ENCODE data around the gene MYL7. TPM values are rescaled to one million over a fixed set of nuclear protein-coding genes. Genes with fewer than 3 reads are reported as not detected.

The MYL7 gene
- total RNA-seq, 4 donors from 2014 or later: not detected

- no peak for TF ChIP-seq POLR2A (IDR thresholded peaks at IDR 0.05)
- TF ChIP-seq CTCF (IDR thresholded peaks at IDR 0.05): no peak
- peak; percentile 76 to 78 for DNase-seq
- Histone ChIP-seq H3K27me3 (no peaks in the 10 kb centered on the region), H3K4me1 (peaks cover 8 to 31% of the 10 kb centered on the region in 2 donors), H3K9me3 (no peaks in the 10 kb centered on the region), H3K36me3 (no peaks in the 10 kb centered on the region), H3K4me3 (replicated peaks in 1 of 3) (no peak overlapping the region), H3K27ac (peak overlapping the region in 2 of 3 donors; percentile 5 to 31)
- intact Hi-C loops (cut with DNase I): no loop called here
- WGBS, 2 donors: 67 to 70% methylated on average over 4 to 5 of the region's 5 CpGs
These were observed 18.9 kb upstream of the MYL7 start for GRCh38 chr7:44159824-44160630.

- 90 to 96% methylated on average over 4 to 8 of the region's 12 CpGs for WGBS, 2 donors
- intact Hi-C loops (cut with DNase I): no loop called here
- Histone ChIP-seq H3K4me3 (replicated peaks in 1 of 3) (no peak overlapping the region), H3K4me1 (peaks cover 8 to 31% of the 10 kb centered on the region in 2 donors), H3K36me3 (no peaks in the 10 kb centered on the region), H3K9me3 (no peaks in the 10 kb centered on the region), H3K27ac (peak overlapping the region; percentile 6 to 35 (median 31)), H3K27me3 (no peaks in the 10 kb centered on the region)
- DNase-seq: no peak
- TF ChIP-seq POLR2A (IDR thresholded peaks at IDR 0.05) (no peak), CTCF (IDR thresholded peaks at IDR 0.05) (no peak)
These were observed 17.9 kb upstream of the MYL7 start for GRCh38 chr7:44158873-44159631.

GRCh38 chr7:44158096-44158872 is 17.2 kb upstream of the MYL7 start:
- Histone ChIP-seq H3K4me3 (replicated peaks in 1 of 3) (no peak overlapping the region), H3K4me1 (peaks cover 8 to 29% of the 10 kb centered on the region in 2 donors), H3K27me3 (no peaks in the 10 kb centered on the region), H3K36me3 (no peaks in the 10 kb centered on the region), H3K9me3 (no peaks in the 10 kb centered on the region), H3K27ac (peak overlapping the region in 1 of 3 donors; percentile 24)
- TF ChIP-seq CTCF (IDR thresholded peaks at IDR 0.05) (no peak), POLR2A (IDR thresholded peaks at IDR 0.05) (no peak)
- DNase-seq: no peak
- WGBS, 2 donors: 76 to 84% methylated on average over 2 to 10 of the region's 10 CpGs
- intact Hi-C loops (cut with DNase I): no loop called here

GRCh38 chr7:44157116-44158080 is 16.3 kb upstream of the MYL7 start:
- H3K27ac ChIP-seq: no peak overlapping the region
- no peak for TF ChIP-seq CTCF (IDR thresholded peaks at IDR 0.05)
- TF ChIP-seq POLR2A (IDR thresholded peaks at IDR 0.05): no peak
- H3K4me1 ChIP-seq: peaks cover 8 to 25% of the 10 kb centered on the region in 2 donors
- H3K36me3 ChIP-seq: no peaks in the 10 kb centered on the region
- H3K9me3 ChIP-seq: no peaks in the 10 kb centered on the region
- intact Hi-C loops (cut with DNase I): no loop called here
- no peaks in the 10 kb centered on the region for H3K27me3 ChIP-seq
- H3K4me3 ChIP-seq (replicated peaks in 1 of 3): no peak overlapping the region
- no peak for DNase-seq
- 87 to 88% methylated on average over 13 to 15 of the region's 15 CpGs for WGBS, 2 donors

All from thyroid gland (tissue), 4 donors.